Ammon's horn (tissue), 1 donor: ENCODE measurements around the gene SURF1.
"Not testable (repeated sequence)": the region's sequence is repeated elsewhere in the genome, so short reads cannot be mapped to it uniquely, and the experiment has no call there.

Source experiments
- DNase-seq: peaks from one replicate; pipeline ENCODE4 v3.0.0-alpha.2; 2016; ENCODE audit warnings: low spot score

The SURF1 gene, protein sequence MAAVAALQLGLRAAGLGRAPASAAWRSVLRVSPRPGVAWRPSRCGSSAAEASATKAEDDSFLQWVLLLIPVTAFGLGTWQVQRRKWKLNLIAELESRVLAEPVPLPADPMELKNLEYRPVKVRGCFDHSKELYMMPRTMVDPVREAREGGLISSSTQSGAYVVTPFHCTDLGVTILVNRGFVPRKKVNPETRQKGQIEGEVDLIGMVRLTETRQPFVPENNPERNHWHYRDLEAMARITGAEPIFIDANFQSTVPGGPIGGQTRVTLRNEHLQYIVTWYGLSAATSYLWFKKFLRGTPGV

GRCh38 chr9:133356391-133357091, at the start of gene SURF1, which contains the start of gene SURF2:
TSS of gene SURF1 (minus strand) at chr9:133356487. CDS start at chr9:133356453, 34 bp downstream.
TSS of gene SURF2 (plus strand) at chr9:133356550. CDS start at chr9:133356593, 43 bp downstream.
- peak; percentile 76 for DNase-seq

- DNase-seq = no peak
These were observed 49.5 kb upstream of the SURF1 start for GRCh38 chr9:133405508-133406438.

GRCh38 chr9:133404454-133405002, 48.2 kb upstream of the SURF1 start:
- DNase-seq = no peak

GRCh38 chr9:133403766-133404453, 47.6 kb upstream of the SURF1 start:
- no peak for DNase-seq

DNA sequence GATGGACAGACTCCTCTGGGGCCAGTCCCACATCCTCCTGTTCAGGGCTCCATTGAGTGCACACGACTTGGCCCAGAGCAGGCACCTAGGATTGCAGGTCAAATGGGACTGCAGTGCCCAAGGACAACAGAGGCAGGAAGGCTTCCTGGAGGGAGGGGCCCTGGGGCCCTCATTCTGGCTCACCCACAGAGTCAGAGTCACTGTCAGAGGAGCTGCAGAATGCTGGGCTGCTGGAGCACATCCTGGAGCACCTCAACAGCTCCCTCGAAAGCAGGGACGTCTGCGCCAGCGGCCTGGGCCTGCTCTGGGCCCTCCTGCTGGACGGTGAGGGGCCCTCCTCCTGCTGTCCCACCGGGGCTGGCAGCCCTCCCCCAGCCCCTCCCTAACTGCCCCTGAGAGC, 46.4 kb upstream of the SURF1 start:
- DNase-seq = no peak

DNA sequence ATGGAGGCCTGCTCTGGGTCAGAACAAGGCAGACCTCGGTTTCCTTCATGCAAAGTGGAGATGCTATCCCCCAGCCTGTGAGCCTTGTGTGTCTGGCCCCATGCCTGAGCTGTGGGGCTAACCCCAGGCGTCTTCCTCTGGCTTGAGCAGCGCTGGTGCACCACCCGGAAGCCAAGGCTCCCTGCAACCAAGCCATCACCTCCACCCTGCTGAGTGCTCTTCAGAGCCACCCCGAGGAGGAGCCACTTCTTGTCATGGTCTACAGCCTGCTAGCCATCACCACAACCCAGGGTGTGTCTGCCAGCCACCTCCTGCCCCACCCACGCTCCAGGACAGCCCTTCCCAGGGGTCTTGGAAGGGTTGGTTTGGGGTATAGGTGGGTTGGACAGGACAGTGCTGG, 45.3 kb upstream of the SURF1 start:
- DNase-seq = no peak

GRCh38 chr9:133400292-133400691, 44.0 kb upstream of the SURF1 start:
- no peak for DNase-seq

- DNase-seq = no peak
These were observed 41.6 kb upstream of the SURF1 start for GRCh38 chr9:133397895-133398294.

DNA sequence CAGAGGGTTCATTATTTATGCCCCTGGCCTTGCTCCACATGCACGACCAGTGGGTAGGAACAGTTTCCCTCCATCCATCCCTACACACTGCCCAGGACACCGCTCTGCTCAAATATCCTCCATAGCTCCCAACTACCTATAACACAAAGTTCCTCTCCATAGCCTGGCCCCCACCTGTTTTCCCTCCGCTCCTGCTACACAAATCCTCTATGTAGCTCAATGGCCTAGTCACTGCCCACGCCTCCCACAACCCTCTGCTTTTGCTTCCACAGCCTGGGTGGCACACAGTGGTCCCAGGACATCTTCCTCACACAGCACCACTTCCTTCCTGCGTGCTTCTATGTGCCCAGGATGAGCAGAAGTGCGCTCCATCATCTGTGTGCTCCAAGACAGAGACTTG, 41.1 kb upstream of the SURF1 start:
- DNase-seq = no peak

- no peak for DNase-seq
These were observed 40.7 kb upstream of the SURF1 start for GRCh38 chr9:133396952-133397351.

DNA sequence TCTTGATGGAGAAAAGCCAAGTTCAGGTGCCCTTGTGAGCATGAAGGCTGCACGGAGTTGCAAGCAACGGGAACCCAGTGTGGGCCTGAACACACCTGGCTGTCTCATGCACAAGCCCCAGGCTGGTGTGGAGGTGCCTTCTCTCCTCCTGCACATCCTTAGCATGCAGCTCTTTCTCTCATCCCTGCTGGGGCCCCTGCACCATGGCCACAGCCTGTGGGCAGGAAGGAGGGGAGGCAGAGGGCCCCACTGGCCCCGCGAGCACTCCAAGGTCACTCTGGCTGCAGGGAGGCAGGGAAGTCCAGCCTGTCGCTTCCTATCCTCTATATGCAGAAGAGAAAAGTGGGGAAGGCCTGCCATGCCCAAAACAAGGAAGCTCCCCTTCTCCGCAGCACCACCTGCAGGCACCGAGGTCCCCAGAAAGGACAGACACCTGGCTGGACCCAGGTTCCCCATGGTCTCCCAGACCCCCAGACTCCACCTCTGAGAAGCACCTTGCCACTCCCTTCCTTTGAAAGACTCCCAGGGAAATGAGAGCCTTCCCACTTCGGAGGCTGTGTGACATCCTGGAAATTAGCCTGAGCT, 38.5 kb upstream of the SURF1 start:
- DNase-seq = no peak

- DNase-seq = no peak
These were observed 37.1 kb upstream of the SURF1 start for GRCh38 chr9:133393399-133393798.

- not testable (repeated sequence) for DNase-seq
These were observed 36.0 kb upstream of the SURF1 start for GRCh38 chr9:133392308-133392707.

DNA sequence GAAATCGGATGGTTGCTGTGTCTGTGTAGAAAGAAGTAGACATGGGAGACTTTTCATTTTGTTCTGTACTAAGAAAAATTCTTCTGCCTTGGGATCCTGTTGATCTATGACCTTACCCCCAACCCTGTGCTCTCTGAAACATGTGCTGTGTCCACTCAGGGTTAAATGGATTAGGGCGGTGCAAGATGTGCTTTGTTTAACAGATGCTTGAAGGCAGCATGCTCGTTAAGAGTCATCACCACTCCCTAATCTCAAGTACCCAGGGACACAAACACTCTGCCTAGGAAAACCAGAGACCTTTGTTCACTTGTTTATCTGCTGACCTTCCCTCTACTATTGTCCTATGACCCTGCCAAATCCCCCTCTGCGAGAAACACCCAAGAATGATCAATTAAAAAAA, 35.2 kb upstream of the SURF1 start:
- not testable (repeated sequence) for DNase-seq

DNA sequence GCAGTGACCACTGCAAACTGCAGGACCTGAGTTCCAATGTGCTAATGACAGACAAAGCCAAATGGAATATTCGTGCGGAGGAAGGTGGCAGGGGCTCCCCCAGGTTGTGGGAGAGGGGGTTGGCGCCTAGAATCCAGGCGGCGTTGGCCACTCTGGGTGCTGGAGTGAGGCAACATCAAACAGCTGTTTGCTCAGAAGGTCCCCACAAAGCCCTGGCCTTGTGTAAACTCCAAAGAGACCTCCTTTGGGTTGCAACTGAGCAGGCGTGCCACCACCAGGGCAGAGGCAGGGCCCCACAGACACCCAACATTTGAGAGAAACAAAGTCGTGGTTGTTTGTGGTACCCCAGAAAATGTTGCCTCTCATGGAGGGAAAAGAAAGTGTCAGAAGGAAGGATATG, 34.4 kb upstream of the SURF1 start:
- no peak for DNase-seq

GRCh38 chr9:133389562-133389961, 33.3 kb upstream of the SURF1 start:
- DNase-seq = no peak

- DNase-seq = no peak
These were observed 32.8 kb upstream of the SURF1 start for GRCh38 chr9:133389025-133389557.

DNA sequence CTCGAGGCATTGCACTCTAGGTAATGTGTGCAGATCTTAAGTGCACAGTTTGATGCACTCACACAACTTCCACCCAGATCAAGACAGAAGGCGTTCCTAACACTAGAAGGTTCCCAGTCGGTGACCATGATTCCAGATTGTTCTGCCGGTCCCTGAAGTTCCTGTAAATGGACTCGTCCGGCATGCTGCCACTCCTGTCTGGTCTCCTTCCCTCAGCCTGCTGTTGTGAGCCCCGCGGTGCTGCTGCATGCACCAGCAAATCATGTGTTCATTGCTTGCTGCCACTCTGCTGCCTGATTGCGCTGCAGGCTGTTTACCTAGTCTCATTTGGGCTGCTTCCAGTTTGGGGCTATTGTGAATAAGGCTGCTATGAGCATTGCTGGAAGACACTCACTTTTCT, 31.4 kb upstream of the SURF1 start:
- no peak for DNase-seq

GRCh38 chr9:133386338-133386737, 30.1 kb upstream of the SURF1 start:
- DNase-seq = no peak

- no peak for DNase-seq
These were observed 29.2 kb upstream of the SURF1 start for GRCh38 chr9:133385452-133385851.
